GM18507 (cell line): Measurements from ENCODE around the gene MAML3.

Experiments
- DNase-seq: peaks from one replicate; pipeline ENCODE4 v3.0.0; 2011; ENCODE audit warnings: low read depth; ENCODE audit not compliant: insufficient read length; ENCODE audit errors: extremely low spot score
- FAIRE-seq: peaks from 2 replicates; lab custom pipeline; 2011; peaks lifted over from hg19 to GRCh38; lab: Jason Lieb, UNC

MAML3 gene

GRCh38 chr4:139738846-139739613 lies 415.0 kb downstream of the MAML3 start:
- no peak for DNase-seq
- FAIRE-seq: no peak

GRCh38 chr4:139736661-139737060 lies 417.3 kb downstream of the MAML3 start:
- no peak for FAIRE-seq
- DNase-seq: no peak

GRCh38 chr4:139736274-139736660 lies 417.7 kb downstream of the MAML3 start:
- FAIRE-seq (no peak), DNase-seq (no peak)

GRCh38 chr4:139735381-139736273 lies 418.4 kb downstream of the MAML3 start:
- FAIRE-seq (no peak), DNase-seq (no peak)

- no peak for FAIRE-seq
These were observed 419.1 kb downstream of the MAML3 start for GRCh38 chr4:139734875-139735380.

GRCh38 chr4:139734201-139734874 lies 419.6 kb downstream of the MAML3 start:
- FAIRE-seq (no peak), DNase-seq (no peak)

More at GRCh38 chr4:139734875-139735380, 419.1 kb downstream of the MAML3 start:
- peak; percentile 11 for DNase-seq

- FAIRE-seq (no peak), DNase-seq (no peak)
These were observed 420.9 kb downstream of the MAML3 start for GRCh38 chr4:139732991-139733570.

GRCh38 chr4:139728840-139729239 lies 425.1 kb downstream of the MAML3 start:
- DNase-seq: no peak

GRCh38 chr4:139728146-139728545 lies 425.8 kb downstream of the MAML3 start:
- FAIRE-seq: no peak

More at GRCh38 chr4:139728840-139729239, 425.1 kb downstream of the MAML3 start:
- FAIRE-seq: no peak

GRCh38 chr4:139726615-139727014 lies 427.4 kb downstream of the MAML3 start:
- DNase-seq: no peak
- no peak for FAIRE-seq

More at GRCh38 chr4:139728146-139728545, 425.8 kb downstream of the MAML3 start:
- no peak for DNase-seq

GRCh38 chr4:139725236-139725635 lies 428.7 kb downstream of the MAML3 start:
- FAIRE-seq: no peak
- DNase-seq: no peak

- no peak for FAIRE-seq
These were observed 432.2 kb downstream of the MAML3 start for GRCh38 chr4:139721789-139722188.

GRCh38 chr4:139720806-139721205 lies 433.2 kb downstream of the MAML3 start:
- no peak for DNase-seq
- no peak for FAIRE-seq

More at GRCh38 chr4:139721789-139722188, 432.2 kb downstream of the MAML3 start:
- DNase-seq: no peak

GRCh38 chr4:139719381-139720101 lies 434.4 kb downstream of the MAML3 start:
- FAIRE-seq: no peak
- DNase-seq: no peak

- no peak for DNase-seq
- FAIRE-seq: no peak
These were observed 435.2 kb downstream of the MAML3 start for GRCh38 chr4:139718833-139719232.

GRCh38 chr4:139718358-139718757 lies 435.6 kb downstream of the MAML3 start:
- no peak for FAIRE-seq
- no peak for DNase-seq

GRCh38 chr4:139715746-139716391 lies 438.1 kb downstream of the MAML3 start:
- no peak for FAIRE-seq
- DNase-seq: no peak

GRCh38 chr4:139712882-139713281 lies 441.1 kb downstream of the MAML3 start:
- DNase-seq (no peak), FAIRE-seq (no peak)
